Amygdala (tissue), 56 donors: ENCODE measurements around the gene SFXN5.

Source experiments
- DNase-seq, 56 donors: peaks; one replicate each; lab custom pipeline; 2025; lab: John Stamatoyannopoulos, UW

The SFXN5 gene

DNA sequence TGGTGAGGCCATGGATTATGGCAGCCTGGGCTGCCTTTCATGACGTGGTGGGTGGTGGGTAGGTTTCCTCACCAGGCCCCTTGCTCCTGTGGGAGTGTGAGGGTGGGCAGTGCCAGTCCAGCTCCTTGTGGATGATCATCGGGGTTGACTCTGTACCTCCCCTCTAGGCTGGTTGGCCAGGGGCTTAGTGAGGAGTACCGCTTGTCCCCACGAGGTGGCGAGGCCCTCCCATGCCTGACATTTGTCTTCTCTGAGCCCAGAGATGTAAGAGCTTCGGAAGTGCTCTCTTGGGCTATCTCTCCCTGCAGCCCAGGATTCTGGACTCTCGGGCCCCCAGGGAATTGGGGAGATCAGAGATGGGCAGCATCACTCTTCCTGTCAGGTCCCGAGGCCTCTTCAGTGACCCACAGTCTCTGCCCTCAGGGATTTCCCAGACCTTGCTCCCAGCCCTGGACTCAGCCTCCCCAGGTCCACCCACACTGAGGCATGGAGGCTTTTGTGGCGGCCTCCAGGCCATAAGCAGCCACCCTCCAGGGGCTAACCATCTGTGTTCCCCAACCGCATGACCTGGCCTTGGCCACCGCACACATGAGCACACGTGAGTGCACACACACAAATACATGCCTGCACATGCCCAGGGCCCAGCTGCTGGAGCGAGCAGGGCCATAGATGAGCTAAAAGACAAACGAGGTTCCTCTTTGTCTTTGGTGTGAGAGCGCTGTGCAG, 177.8 kb downstream of the SFXN5 start:
- peak in 10 of 56 donors; percentile 6 to 46 (median 21) for DNase-seq

DNA sequence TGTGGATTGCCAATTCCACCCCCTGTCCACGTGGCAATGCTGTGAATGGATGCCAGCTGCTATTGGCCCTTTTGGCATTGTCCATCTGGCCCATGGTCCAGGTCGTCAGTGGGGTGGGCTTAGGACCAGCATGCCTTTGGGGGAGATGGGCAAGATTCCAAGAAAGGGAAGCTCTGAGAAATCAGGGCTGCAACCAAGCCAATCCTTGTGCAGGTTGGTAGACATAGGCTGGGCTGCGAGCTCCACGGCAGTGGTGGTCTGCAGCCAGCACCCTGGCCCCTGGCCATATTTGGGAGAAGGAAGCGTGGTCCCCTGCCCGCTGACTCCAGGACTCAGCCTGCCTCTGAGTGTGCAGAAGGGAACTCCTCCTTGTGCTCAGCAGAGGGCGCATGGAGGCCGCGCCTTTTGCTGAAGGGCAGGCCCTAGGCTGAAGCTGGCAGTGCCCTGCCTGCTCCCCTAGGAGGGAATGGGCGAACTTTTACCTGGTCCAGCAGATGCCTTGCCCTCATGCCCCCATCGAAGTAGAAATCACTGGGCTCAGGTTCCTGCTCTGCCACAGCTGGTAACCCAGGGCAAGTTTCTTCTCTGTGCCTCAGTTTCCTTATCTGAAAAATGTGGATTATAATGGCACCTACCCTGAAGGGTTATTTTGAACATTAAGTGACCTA, 178.9 kb downstream of the SFXN5 start:
- peak in 36 of 56 donors; percentile 14 to 77 (median 41) for DNase-seq
